HEK293T (cell line): ENCODE measurements around the gene C1orf210.

Source experiments
- BHLHE40 ChIP-seq: fragments of 450-650 bp; IDR thresholded peaks from 2 replicates; pipeline ENCODE4 v1.6.1; 2016; ENCODE audit warnings: mild to moderate bottlenecking, moderate library complexity, borderline replicate concordance
- ELF4 ChIP-seq: fragments of 450-650 bp; IDR thresholded peaks from 2 replicates; pipeline ENCODE4 v1.6.1; 2017; ENCODE audit warnings: antibody characterized with exemption
- FOXK2 ChIP-seq: fragments of 450-650 bp; IDR thresholded peaks from 2 replicates; pipeline ENCODE4 v1.6.1; 2016; ENCODE audit warnings: mild to moderate bottlenecking
- FOXM1 ChIP-seq: fragments of 450-650 bp; IDR thresholded peaks from 2 replicates; pipeline ENCODE4 v1.6.1; 2017; ENCODE audit warnings: mild to moderate bottlenecking, borderline replicate concordance
- L3MBTL2 ChIP-seq: fragments of 450-650 bp; conservative IDR thresholded peaks from 2 replicates; pipeline ENCODE4 v1.6.1; 2016; ENCODE audit warnings: mild to moderate bottlenecking
- SP1 ChIP-seq: fragments of 450-650 bp; IDR thresholded peaks from 2 replicates; pipeline ENCODE4 v1.6.1; 2017
- SUZ12 ChIP-seq: fragments of 450-650 bp; IDR thresholded peaks from 2 replicates; pipeline ENCODE4 v1.6.1; 2016; ENCODE audit warnings: mild to moderate bottlenecking
- TARDBP ChIP-seq: fragments of 450-650 bp; IDR thresholded peaks from 2 replicates; pipeline ENCODE4 v1.6.1; 2016
- ZNF384 ChIP-seq: fragments of 450-650 bp; IDR thresholded peaks from 2 replicates; pipeline ENCODE4 v1.6.1; 2016
- TF ChIP-seq, protein P1 (sequence below): fragments of 450-650 bp; IDR thresholded peaks from 2 replicates; pipeline ENCODE4 v1.6.1; 2016

GRCh38 chr1:43306688-43307457 lies 21.5 kb upstream of the C1orf210 start:
- TF ChIP-seq L3MBTL2 (no peak), BHLHE40 (no peak), FOXM1 (no peak), FOXK2 (no peak), TARDBP (no peak), ZNF384 (no peak), SP1 (no peak), SUZ12 (no peak), ELF4 (no peak)
- TF ChIP-seq, protein P1, sequence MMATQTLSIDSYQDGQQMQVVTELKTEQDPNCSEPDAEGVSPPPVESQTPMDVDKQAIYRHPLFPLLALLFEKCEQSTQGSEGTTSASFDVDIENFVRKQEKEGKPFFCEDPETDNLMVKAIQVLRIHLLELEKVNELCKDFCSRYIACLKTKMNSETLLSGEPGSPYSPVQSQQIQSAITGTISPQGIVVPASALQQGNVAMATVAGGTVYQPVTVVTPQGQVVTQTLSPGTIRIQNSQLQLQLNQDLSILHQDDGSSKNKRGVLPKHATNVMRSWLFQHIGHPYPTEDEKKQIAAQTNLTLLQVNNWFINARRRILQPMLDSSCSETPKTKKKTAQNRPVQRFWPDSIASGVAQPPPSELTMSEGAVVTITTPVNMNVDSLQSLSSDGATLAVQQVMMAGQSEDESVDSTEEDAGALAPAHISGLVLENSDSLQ = no peak
